Measurements from ENCODE around the gene TMPRSS15.

The TMPRSS15 gene

GRCh38 chr21:18268906-18269305, 134.7 kb downstream of the TMPRSS15 start:
- no peak overlapping the region for H3K4me3 ChIP-seq (ENCODE audit: low read length)
- no peaks in the 10 kb centered on the region for H3K4me1 ChIP-seq (ENCODE audit: control insufficient read depth, insufficient read depth, low read length)
- peaks cover 2% of the 10 kb centered on the region for H3K27me3 ChIP-seq (ENCODE audit: control insufficient read depth, insufficient read depth, low read length)
- no peaks in the 10 kb centered on the region for H3K9me3 ChIP-seq (replicated peaks; ENCODE audit: low read length)
- no peak overlapping the region for H3K9ac ChIP-seq (ENCODE audit: low read depth, low read length)
- no peaks in the 10 kb centered on the region for H3K36me3 ChIP-seq (ENCODE audit: insufficient read depth, low read length)
- no peak overlapping the region for H3K4me2 ChIP-seq (ENCODE audit: low read length)

GRCh38 chr21:18267496-18267895, 136.1 kb downstream of the TMPRSS15 start:
- Histone ChIP-seq H3K4me1 (ENCODE audit: control insufficient read depth, insufficient read depth, low read length) (no peaks in the 10 kb centered on the region), H3K4me2 (ENCODE audit: low read length) (no peak overlapping the region)

GRCh38 chr21:18265944-18266343, 137.6 kb downstream of the TMPRSS15 start:
- H3K9me3 ChIP-seq (replicated peaks; ENCODE audit: low read length), result no peaks in the 10 kb centered on the region
- H3K4me1 ChIP-seq (ENCODE audit: control insufficient read depth, insufficient read depth, low read length), result no peaks in the 10 kb centered on the region
- no peak overlapping the region for H3K9ac ChIP-seq (ENCODE audit: low read depth, low read length)
- H3K4me2 ChIP-seq (ENCODE audit: low read length), result no peak overlapping the region
- no peak overlapping the region for H3K4me3 ChIP-seq (ENCODE audit: low read length)
- H3K36me3 ChIP-seq (ENCODE audit: insufficient read depth, low read length), result no peaks in the 10 kb centered on the region
- H3K27me3 ChIP-seq (ENCODE audit: control insufficient read depth, insufficient read depth, low read length), result no peaks in the 10 kb centered on the region

More at GRCh38 chr21:18267496-18267895, 136.1 kb downstream of the TMPRSS15 start:
- Histone ChIP-seq H3K4me3 (ENCODE audit: low read length) (no peak overlapping the region), H3K27me3 (ENCODE audit: control insufficient read depth, insufficient read depth, low read length) (no peaks in the 10 kb centered on the region), H3K9ac (ENCODE audit: low read depth, low read length) (no peak overlapping the region), H3K9me3 (replicated peaks; ENCODE audit: low read length) (no peaks in the 10 kb centered on the region), H3K36me3 (ENCODE audit: insufficient read depth, low read length) (no peaks in the 10 kb centered on the region)

- no peak overlapping the region for H3K4me3 ChIP-seq (ENCODE audit: low read length)
- H3K4me2 ChIP-seq (ENCODE audit: low read length), result no peak overlapping the region
- H3K9ac ChIP-seq (ENCODE audit: low read depth, low read length), result no peak overlapping the region
- no peaks in the 10 kb centered on the region for H3K27me3 ChIP-seq (ENCODE audit: control insufficient read depth, insufficient read depth, low read length)
- H3K4me1 ChIP-seq (ENCODE audit: control insufficient read depth, insufficient read depth, low read length), result peaks cover 6% of the 10 kb centered on the region
- H3K9me3 ChIP-seq (replicated peaks; ENCODE audit: low read length), result no peaks in the 10 kb centered on the region
- no peaks in the 10 kb centered on the region for H3K36me3 ChIP-seq (ENCODE audit: insufficient read depth, low read length)
These were observed 149.8 kb downstream of the TMPRSS15 start for GRCh38 chr21:18253799-18254198.

- H3K9me3 ChIP-seq (replicated peaks; ENCODE audit: low read length), result no peaks in the 10 kb centered on the region
- no peaks in the 10 kb centered on the region for H3K27me3 ChIP-seq (ENCODE audit: control insufficient read depth, insufficient read depth, low read length)
- H3K4me3 ChIP-seq (ENCODE audit: low read length), result no peak overlapping the region
- no peaks in the 10 kb centered on the region for H3K36me3 ChIP-seq (ENCODE audit: insufficient read depth, low read length)
- H3K4me2 ChIP-seq (ENCODE audit: low read length), result no peak overlapping the region
- H3K9ac ChIP-seq (ENCODE audit: low read depth, low read length), result no peak overlapping the region
- H3K4me1 ChIP-seq (ENCODE audit: control insufficient read depth, insufficient read depth, low read length), result peaks cover 6% of the 10 kb centered on the region
These were observed 150.4 kb downstream of the TMPRSS15 start for GRCh38 chr21:18253221-18253620.

GRCh38 chr21:18252680-18253079, 150.9 kb downstream of the TMPRSS15 start:
- Histone ChIP-seq H3K9me3 (replicated peaks; ENCODE audit: low read length) (no peaks in the 10 kb centered on the region), H3K4me2 (ENCODE audit: low read length) (peak overlapping the region; percentile 29), H3K9ac (ENCODE audit: low read depth, low read length) (no peak overlapping the region), H3K27me3 (ENCODE audit: control insufficient read depth, insufficient read depth, low read length) (no peaks in the 10 kb centered on the region), H3K36me3 (ENCODE audit: insufficient read depth, low read length) (no peaks in the 10 kb centered on the region), H3K4me1 (ENCODE audit: control insufficient read depth, insufficient read depth, low read length) (peaks cover 6% of the 10 kb centered on the region), H3K4me3 (ENCODE audit: low read length) (no peak overlapping the region)

GRCh38 chr21:18252256-18252655, 151.3 kb downstream of the TMPRSS15 start:
- peaks cover 6% of the 10 kb centered on the region for H3K4me1 ChIP-seq (ENCODE audit: control insufficient read depth, insufficient read depth, low read length)
- no peaks in the 10 kb centered on the region for H3K9me3 ChIP-seq (replicated peaks; ENCODE audit: low read length)
- H3K4me3 ChIP-seq (ENCODE audit: low read length), result no peak overlapping the region
- no peaks in the 10 kb centered on the region for H3K36me3 ChIP-seq (ENCODE audit: insufficient read depth, low read length)
- no peak overlapping the region for H3K9ac ChIP-seq (ENCODE audit: low read depth, low read length)
- H3K27me3 ChIP-seq (ENCODE audit: control insufficient read depth, insufficient read depth, low read length), result no peaks in the 10 kb centered on the region
- H3K4me2 ChIP-seq (ENCODE audit: low read length), result no peak overlapping the region

GRCh38 chr21:18251065-18251464, 152.5 kb downstream of the TMPRSS15 start:
- H3K4me1 ChIP-seq (ENCODE audit: control insufficient read depth, insufficient read depth, low read length), result peaks cover 6% of the 10 kb centered on the region
- H3K27me3 ChIP-seq (ENCODE audit: control insufficient read depth, insufficient read depth, low read length), result peaks cover 7% of the 10 kb centered on the region
- no peak overlapping the region for H3K9ac ChIP-seq (ENCODE audit: low read depth, low read length)
- no peak overlapping the region for H3K4me3 ChIP-seq (ENCODE audit: low read length)
- H3K36me3 ChIP-seq (ENCODE audit: insufficient read depth, low read length), result no peaks in the 10 kb centered on the region
- no peaks in the 10 kb centered on the region for H3K9me3 ChIP-seq (replicated peaks; ENCODE audit: low read length)
- no peak overlapping the region for H3K4me2 ChIP-seq (ENCODE audit: low read length)

- H3K9me3 ChIP-seq (replicated peaks; ENCODE audit: low read length), result no peaks in the 10 kb centered on the region
These were observed 153.9 kb downstream of the TMPRSS15 start for GRCh38 chr21:18249672-18250071.

GRCh38 chr21:18248171-18248570, 155.4 kb downstream of the TMPRSS15 start:
- Histone ChIP-seq H3K9ac (ENCODE audit: low read depth, low read length) (no peak overlapping the region), H3K36me3 (ENCODE audit: insufficient read depth, low read length) (no peaks in the 10 kb centered on the region), H3K4me3 (ENCODE audit: low read length) (no peak overlapping the region), H3K9me3 (replicated peaks; ENCODE audit: low read length) (no peaks in the 10 kb centered on the region), H3K4me2 (ENCODE audit: low read length) (no peak overlapping the region), H3K4me1 (ENCODE audit: control insufficient read depth, insufficient read depth, low read length) (peaks cover 11% of the 10 kb centered on the region), H3K27me3 (ENCODE audit: control insufficient read depth, insufficient read depth, low read length) (peaks cover 26% of the 10 kb centered on the region)

More at GRCh38 chr21:18249672-18250071, 153.9 kb downstream of the TMPRSS15 start:
- Histone ChIP-seq H3K36me3 (ENCODE audit: insufficient read depth, low read length) (no peaks in the 10 kb centered on the region), H3K4me3 (ENCODE audit: low read length) (no peak overlapping the region), H3K9ac (ENCODE audit: low read depth, low read length) (no peak overlapping the region), H3K4me1 (ENCODE audit: control insufficient read depth, insufficient read depth, low read length) (peaks cover 8% of the 10 kb centered on the region), H3K4me2 (ENCODE audit: low read length) (no peak overlapping the region), H3K27me3 (ENCODE audit: control insufficient read depth, insufficient read depth, low read length) (peaks cover 12% of the 10 kb centered on the region)

GRCh38 chr21:18245464-18245967, 158.1 kb downstream of the TMPRSS15 start:
- Histone ChIP-seq H3K9ac (ENCODE audit: low read depth, low read length) (no peak overlapping the region), H3K4me3 (ENCODE audit: low read length) (peak overlapping the region; percentile 62)

GRCh38 chr21:18244671-18245463, 158.7 kb downstream of the TMPRSS15 start, which contains the start of gene CHODL:
Gene CHODL, plus strand, starts transcription at chr21:18244833. Its CDS starts 391 bp downstream, at chr21:18245224.
- Histone ChIP-seq H3K4me3 (ENCODE audit: low read length) (peak within 1 kb of the TSS; percentile 62), H3K36me3 (ENCODE audit: insufficient read depth, low read length) (no peaks in the 10 kb centered on the region), H3K9me3 (replicated peaks; ENCODE audit: low read length) (no peaks in the 10 kb centered on the region), H3K4me2 (ENCODE audit: low read length) (peak within 1 kb of the TSS; percentile 78), H3K9ac (ENCODE audit: low read depth, low read length) (no peak within 1 kb of the TSS), H3K4me1 (ENCODE audit: control insufficient read depth, insufficient read depth, low read length) (peaks cover 5% of the 10 kb centered on the region), H3K27me3 (ENCODE audit: control insufficient read depth, insufficient read depth, low read length) (peaks cover 35% of the 10 kb centered on the region)

More at GRCh38 chr21:18245464-18245967, 158.1 kb downstream of the TMPRSS15 start:
- Histone ChIP-seq H3K4me1 (ENCODE audit: control insufficient read depth, insufficient read depth, low read length) (peaks cover 5% of the 10 kb centered on the region), H3K36me3 (ENCODE audit: insufficient read depth, low read length) (no peaks in the 10 kb centered on the region), H3K9me3 (replicated peaks; ENCODE audit: low read length) (no peaks in the 10 kb centered on the region), H3K27me3 (ENCODE audit: control insufficient read depth, insufficient read depth, low read length) (peaks cover 35% of the 10 kb centered on the region), H3K4me2 (ENCODE audit: low read length) (peak overlapping the region; percentile 78)

All from skeletal muscle satellite cell (primary cell).